ENCODE measurements around the gene BYSL.

- TF ChIP-seq, protein P1, sequence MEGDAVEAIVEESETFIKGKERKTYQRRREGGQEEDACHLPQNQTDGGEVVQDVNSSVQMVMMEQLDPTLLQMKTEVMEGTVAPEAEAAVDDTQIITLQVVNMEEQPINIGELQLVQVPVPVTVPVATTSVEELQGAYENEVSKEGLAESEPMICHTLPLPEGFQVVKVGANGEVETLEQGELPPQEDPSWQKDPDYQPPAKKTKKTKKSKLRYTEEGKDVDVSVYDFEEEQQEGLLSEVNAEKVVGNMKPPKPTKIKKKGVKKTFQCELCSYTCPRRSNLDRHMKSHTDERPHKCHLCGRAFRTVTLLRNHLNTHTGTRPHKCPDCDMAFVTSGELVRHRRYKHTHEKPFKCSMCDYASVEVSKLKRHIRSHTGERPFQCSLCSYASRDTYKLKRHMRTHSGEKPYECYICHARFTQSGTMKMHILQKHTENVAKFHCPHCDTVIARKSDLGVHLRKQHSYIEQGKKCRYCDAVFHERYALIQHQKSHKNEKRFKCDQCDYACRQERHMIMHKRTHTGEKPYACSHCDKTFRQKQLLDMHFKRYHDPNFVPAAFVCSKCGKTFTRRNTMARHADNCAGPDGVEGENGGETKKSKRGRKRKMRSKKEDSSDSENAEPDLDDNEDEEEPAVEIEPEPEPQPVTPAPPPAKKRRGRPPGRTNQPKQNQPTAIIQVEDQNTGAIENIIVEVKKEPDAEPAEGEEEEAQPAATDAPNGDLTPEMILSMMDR (IDR thresholded peaks at IDR 0.05): no peak
- TF ChIP-seq POLR2A (IDR thresholded peaks at IDR 0.05) (no peak), EP300 (IDR thresholded peaks at IDR 0.05) (no peak), POLR2AphosphoS5 (IDR thresholded peaks at IDR 0.05) (no peak)
Measured at GRCh38 chr6:41970436-41970846, 49.1 kb downstream of the BYSL start.
